Stimulated activated CD4-positive, alpha-beta T cell treated with anti-CD3 and anti-CD28 coated beads, Interleukin-2, amount 100 ng/mL, for 24 hours (primary cell): Measurements from ENCODE around the gene METTL23.
"Not testable (repeated sequence)": the region's sequence is repeated elsewhere in the genome, so short reads cannot be mapped to it uniquely, and the experiment has no call there.

Source experiments
- DNase-seq, 2 donors: peaks; one replicate each; pipeline ENCODE4 v3.0.0-alpha.2; 2020

The METTL23 gene

GRCh38 chr17:76695059-76695831, 31.4 kb upstream of the METTL23 start:
- no peak for DNase-seq

GRCh38 chr17:76696763-76697701, 29.6 kb upstream of the METTL23 start:
- no peak for DNase-seq

GRCh38 chr17:76697702-76698465, 28.8 kb upstream of the METTL23 start:
- DNase-seq, result no peak

GRCh38 chr17:76698466-76698977, 28.1 kb upstream of the METTL23 start:
- DNase-seq, result not testable (repeated sequence)

GRCh38 chr17:76700270-76700616, 26.4 kb upstream of the METTL23 start:
- DNase-seq, result no peak

- DNase-seq, result no peak
Measured at GRCh38 chr17:76700617-76701470, 25.8 kb upstream of the METTL23 start.

GRCh38 chr17:76701471-76701967, 25.1 kb upstream of the METTL23 start:
- no peak for DNase-seq

- no peak for DNase-seq
Measured at GRCh38 chr17:76702076-76702475, 24.6 kb upstream of the METTL23 start.

- DNase-seq, result no peak
Measured at GRCh38 chr17:76702941-76703637, 23.6 kb upstream of the METTL23 start.

GRCh38 chr17:76704805-76705204, 21.8 kb upstream of the METTL23 start:
- no peak for DNase-seq

- DNase-seq, result no peak
Measured at GRCh38 chr17:76706817-76707216, 19.8 kb upstream of the METTL23 start.

- no peak for DNase-seq
Measured at GRCh38 chr17:76707985-76708807, 18.4 kb upstream of the METTL23 start.

- no peak for DNase-seq
Measured at GRCh38 chr17:76709077-76709950, 17.3 kb upstream of the METTL23 start.

- DNase-seq, result not testable (repeated sequence)
Measured at GRCh38 chr17:76709951-76710862, 16.4 kb upstream of the METTL23 start.

- DNase-seq, result peak; percentile 60 to 65
Measured at GRCh38 chr17:76710863-76711611, 15.6 kb upstream of the METTL23 start, which contains the start of gene MXRA7. TSS of gene MXRA7 (minus strand) at chr17:76710965. CDS start at chr17:76710946, 19 bp downstream.

- not testable (repeated sequence) for DNase-seq
Measured at GRCh38 chr17:76712321-76712720, 14.3 kb upstream of the METTL23 start.

GRCh38 chr17:76713765-76714164, 12.9 kb upstream of the METTL23 start:
- no peak for DNase-seq
